ENCODE measurements around the gene KLHL18. TPM values are rescaled to one million over a fixed set of nuclear protein-coding genes. Genes with fewer than 3 reads are reported as not detected.

Gene KLHL18
- total and polyA plus RNA-seq, 2 experiments from 2014 or later: 14.8 to 20.0 TPM

DNA sequence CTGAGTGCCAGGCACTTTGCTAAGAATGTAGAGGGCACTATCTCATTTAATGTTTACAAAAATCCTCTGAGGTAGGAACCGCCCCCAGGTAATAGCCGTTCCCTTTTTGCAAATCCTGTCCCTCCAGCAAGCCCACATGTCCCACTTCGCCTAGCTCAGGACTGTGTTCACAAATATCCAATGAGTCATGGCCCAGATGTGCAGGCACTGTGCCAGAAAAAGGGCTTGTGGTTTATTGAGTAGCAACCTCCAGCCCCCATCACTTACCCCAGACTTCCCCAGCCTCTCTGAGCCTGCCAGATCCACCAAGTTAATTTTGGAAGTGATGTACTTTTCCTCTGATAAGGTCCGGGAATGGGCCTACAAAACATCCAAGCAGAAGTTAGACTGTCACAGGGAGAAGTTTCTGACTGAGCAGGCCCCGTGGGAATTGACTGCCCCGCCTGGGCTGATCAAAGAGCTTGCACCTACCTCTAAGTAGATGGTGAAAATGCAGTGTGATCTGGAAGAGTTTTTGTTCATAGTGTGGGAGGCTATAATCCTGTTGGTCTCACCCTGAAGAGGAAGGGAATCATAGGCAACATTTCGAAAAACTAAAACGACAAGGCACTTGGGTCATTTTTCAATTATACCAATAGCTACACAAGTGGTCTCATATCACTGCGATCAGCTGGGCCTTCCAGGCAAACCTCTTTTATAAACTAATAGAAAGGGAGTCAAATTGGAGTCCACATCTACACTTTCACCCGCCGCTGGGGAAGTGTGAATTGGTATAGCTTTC is 15.8 kb upstream of the KLHL18 start:
- Histone ChIP-seq H3K27ac (no peak overlapping the region), H3K4me1 (ENCODE audit: low read depth) (no peaks in the 10 kb centered on the region), H3K27me3 (no peaks in the 10 kb centered on the region), H3K36me3 (no peaks in the 10 kb centered on the region), H3K4me3 (no peak overlapping the region), H3K9me3 (ENCODE audit: low read depth) (no peaks in the 10 kb centered on the region)
- peak; percentile 26 to 97 for DNase-seq (ENCODE audit: low read depth in 1 of 2, low spot score in 1 of 2)
- TF ChIP-seq, protein P1, sequence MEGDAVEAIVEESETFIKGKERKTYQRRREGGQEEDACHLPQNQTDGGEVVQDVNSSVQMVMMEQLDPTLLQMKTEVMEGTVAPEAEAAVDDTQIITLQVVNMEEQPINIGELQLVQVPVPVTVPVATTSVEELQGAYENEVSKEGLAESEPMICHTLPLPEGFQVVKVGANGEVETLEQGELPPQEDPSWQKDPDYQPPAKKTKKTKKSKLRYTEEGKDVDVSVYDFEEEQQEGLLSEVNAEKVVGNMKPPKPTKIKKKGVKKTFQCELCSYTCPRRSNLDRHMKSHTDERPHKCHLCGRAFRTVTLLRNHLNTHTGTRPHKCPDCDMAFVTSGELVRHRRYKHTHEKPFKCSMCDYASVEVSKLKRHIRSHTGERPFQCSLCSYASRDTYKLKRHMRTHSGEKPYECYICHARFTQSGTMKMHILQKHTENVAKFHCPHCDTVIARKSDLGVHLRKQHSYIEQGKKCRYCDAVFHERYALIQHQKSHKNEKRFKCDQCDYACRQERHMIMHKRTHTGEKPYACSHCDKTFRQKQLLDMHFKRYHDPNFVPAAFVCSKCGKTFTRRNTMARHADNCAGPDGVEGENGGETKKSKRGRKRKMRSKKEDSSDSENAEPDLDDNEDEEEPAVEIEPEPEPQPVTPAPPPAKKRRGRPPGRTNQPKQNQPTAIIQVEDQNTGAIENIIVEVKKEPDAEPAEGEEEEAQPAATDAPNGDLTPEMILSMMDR (IDR thresholded peaks at IDR 0.05; ENCODE audit: low read depth, low read length): no peak

DNA sequence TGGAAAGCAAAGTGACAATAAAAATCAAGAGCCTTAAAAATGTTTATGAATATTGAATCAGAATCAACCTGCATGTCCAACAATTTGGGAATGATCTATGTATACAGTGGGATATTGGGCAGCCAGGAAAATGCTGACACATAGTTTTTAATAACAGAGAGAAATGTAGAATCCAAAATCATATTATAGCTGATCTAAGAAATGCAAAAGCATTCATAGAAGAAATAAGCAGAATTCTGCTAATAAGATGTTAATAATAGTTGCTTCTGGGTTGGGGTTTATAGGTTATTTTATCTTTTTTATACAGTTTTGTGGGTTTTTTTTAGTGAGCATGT is 15.3 kb upstream of the KLHL18 start:
- Histone ChIP-seq H3K4me1 (ENCODE audit: low read depth) (no peaks in the 10 kb centered on the region), H3K36me3 (no peaks in the 10 kb centered on the region), H3K9me3 (ENCODE audit: low read depth) (no peaks in the 10 kb centered on the region), H3K4me3 (no peak overlapping the region), H3K27me3 (no peaks in the 10 kb centered on the region), H3K27ac (no peak overlapping the region)
- no peak for DNase-seq (ENCODE audit: low read depth in 1 of 2, low spot score in 1 of 2)
- TF ChIP-seq, protein P1 (IDR thresholded peaks at IDR 0.05; ENCODE audit: low read depth, low read length): no peak

DNA sequence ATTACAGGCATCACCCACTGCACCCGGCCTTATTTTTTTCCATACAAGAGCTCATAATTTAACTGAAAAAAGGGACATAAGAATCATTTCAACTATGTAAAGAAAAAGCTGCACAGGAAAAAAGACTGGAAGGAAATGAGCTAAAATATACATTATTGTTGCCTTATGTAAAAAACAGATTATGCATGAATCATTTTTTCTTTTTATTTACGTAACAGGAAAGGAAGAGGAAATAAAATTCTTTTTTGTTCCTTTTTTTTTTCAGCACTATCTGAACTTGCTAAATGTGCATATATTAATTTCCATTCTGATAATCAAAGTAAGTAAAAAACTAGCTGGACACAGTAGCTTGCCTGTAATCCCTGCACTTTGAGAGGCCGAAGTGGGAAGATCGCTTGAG is 12.2 kb upstream of the KLHL18 start:
- no peaks in the 10 kb centered on the region for H3K27me3 ChIP-seq
- H3K4me1 ChIP-seq (ENCODE audit: low read depth): no peaks in the 10 kb centered on the region
- no peaks in the 10 kb centered on the region for H3K9me3 ChIP-seq (ENCODE audit: low read depth)

DNA sequence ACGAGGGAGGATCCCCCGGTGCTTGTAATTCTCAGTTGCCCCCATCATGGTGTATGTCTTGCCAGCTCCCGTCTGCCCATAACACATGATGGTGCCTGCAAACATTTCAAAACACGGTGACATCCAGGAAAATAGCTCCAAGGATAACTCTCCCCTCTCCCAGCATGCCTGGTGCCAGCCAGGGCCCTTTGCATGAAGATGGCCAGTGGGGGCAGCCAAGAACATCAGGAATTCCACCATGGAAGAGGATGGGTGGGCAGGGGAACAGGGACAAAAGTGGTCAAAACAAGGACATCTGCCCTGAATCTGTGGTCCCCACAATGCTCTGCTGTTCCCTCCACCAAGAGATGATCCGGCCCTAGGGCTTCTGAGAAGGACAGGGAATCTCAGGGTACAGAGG is 9.2 kb upstream of the KLHL18 start:
- DNase-seq (ENCODE audit: low read depth in 1 of 2, low spot score in 1 of 2): no peak
- Histone ChIP-seq H3K4me3 (no peak overlapping the region), H3K27me3 (no peaks in the 10 kb centered on the region), H3K4me1 (ENCODE audit: low read depth) (no peaks in the 10 kb centered on the region), H3K9me3 (ENCODE audit: low read depth) (no peaks in the 10 kb centered on the region), H3K27ac (no peak overlapping the region), H3K36me3 (no peaks in the 10 kb centered on the region)
- TF ChIP-seq, protein P1 (IDR thresholded peaks at IDR 0.05; ENCODE audit: low read depth, low read length): no peak

More for the DNA sequence above, 12.2 kb upstream of the KLHL18 start:
- Histone ChIP-seq H3K36me3 (no peaks in the 10 kb centered on the region), H3K4me3 (no peak overlapping the region), H3K27ac (no peak overlapping the region)
- TF ChIP-seq, protein P1 (IDR thresholded peaks at IDR 0.05; ENCODE audit: low read depth, low read length): no peak
- DNase-seq (ENCODE audit: low read depth in 1 of 2, low spot score in 1 of 2): no peak

DNA sequence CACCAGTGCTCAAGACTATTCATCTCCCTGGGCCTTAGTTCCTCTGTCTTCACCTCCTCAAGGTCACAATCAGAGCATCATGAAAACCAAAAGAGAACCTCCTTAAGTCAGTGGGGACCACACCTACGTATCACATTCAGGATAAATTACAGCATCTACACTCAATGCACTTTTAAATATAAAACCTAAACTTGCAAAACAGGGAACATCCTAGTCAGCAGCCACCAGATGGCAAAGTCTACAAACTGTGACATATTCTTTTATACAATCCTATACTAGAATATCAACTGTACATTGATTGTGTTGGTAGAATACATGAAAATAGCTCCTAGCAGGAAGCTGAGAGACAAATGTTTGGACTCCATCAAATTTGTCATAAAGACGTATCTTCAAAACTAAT is 8.1 kb upstream of the KLHL18 start:
- TF ChIP-seq, protein P1 (IDR thresholded peaks at IDR 0.05; ENCODE audit: low read depth, low read length): no peak
- no peak for DNase-seq (ENCODE audit: low read depth in 1 of 2, low spot score in 1 of 2)
- Histone ChIP-seq H3K27ac (no peak overlapping the region), H3K9me3 (ENCODE audit: low read depth) (no peaks in the 10 kb centered on the region), H3K4me3 (no peak overlapping the region), H3K4me1 (ENCODE audit: low read depth) (no peaks in the 10 kb centered on the region), H3K27me3 (no peaks in the 10 kb centered on the region), H3K36me3 (no peaks in the 10 kb centered on the region)

All from cardiac muscle cell (in vitro differentiated cells and primary cell).